Measurements from ENCODE around the gene TIFAB.

TIFAB gene

GRCh38 chr5:135481909-135482311 is 29.8 kb upstream of the TIFAB start (continued):
- TF ChIP-seq ZFHX2 (tag by site-specific recombination; conservative IDR thresholded peaks at IDR 0.05) (peak; percentile 71), ZSCAN5A (tag by site-specific recombination; IDR thresholded peaks at IDR 0.05) (no peak), ZNF501 (tag by site-specific recombination; IDR thresholded peaks at IDR 0.05) (no peak), ZNF777 (tag by site-specific recombination; IDR thresholded peaks at IDR 0.05; ENCODE audit: borderline replicate concordance) (peak; percentile 25; the same call in 1 of the 2 replicates), ZNF248 (tag by site-specific recombination; IDR thresholded peaks at IDR 0.05) (0 out of 2 replicates have a peak, but pooled peaks have one; percentile 16), ZNF488 (tag by site-specific recombination; IDR thresholded peaks at IDR 0.05) (no peak), AEBP2 (tag by site-specific recombination; IDR thresholded peaks at IDR 0.05; ENCODE audit: borderline replicate concordance) (no peak)

GRCh38 chr5:135481387-135481786 is 29.2 kb upstream of the TIFAB start:
- peaks cover 5% of the 10 kb centered on the region; the same call in 1 of the 2 replicates for H3K4me1 ChIP-seq (ENCODE audit: control insufficient read depth, insufficient read depth, low read length)
- H3K9me3 ChIP-seq (ENCODE audit: control insufficient read depth, insufficient read depth, low read depth, low read length), result no peaks in the 10 kb centered on the region
- TF ChIP-seq ZNF785 (tag by site-specific recombination; IDR thresholded peaks at IDR 0.05) (no peak), ZNF654 (tag by site-specific recombination; IDR thresholded peaks at IDR 0.05; ENCODE audit: low read depth) (no peak), ZBTB1 (tag by site-specific recombination; IDR thresholded peaks at IDR 0.05) (no peak), SALL2 (tag by site-specific recombination; IDR thresholded peaks at IDR 0.05; ENCODE audit: borderline replicate concordance) (no peak), ZNF433 (tag by site-specific recombination; IDR thresholded peaks at IDR 0.05; ENCODE audit: low read depth) (no peak), ZNF513 (tag by site-specific recombination; IDR thresholded peaks at IDR 0.05) (no peak), ZNF596 (tag by site-specific recombination; IDR thresholded peaks at IDR 0.05) (no peak), SP7 (tag by site-specific recombination; IDR thresholded peaks at IDR 0.05) (no peak), SCRT1 (tag by site-specific recombination; IDR thresholded peaks at IDR 0.05; ENCODE audit: borderline replicate concordance) (no peak), ZNF202 (tag by site-specific recombination; IDR thresholded peaks at IDR 0.05; ENCODE audit: borderline replicate concordance) (no peak), IKZF3 (tag by site-specific recombination; IDR thresholded peaks at IDR 0.05) (no peak), GLIS1 (tag by site-specific recombination; IDR thresholded peaks at IDR 0.05) (no peak), ZSCAN30 (tag by site-specific recombination; IDR thresholded peaks at IDR 0.05) (no peak), ZEB2 (tag by site-specific recombination; IDR thresholded peaks at IDR 0.05) (no peak), ZNF501 (tag by site-specific recombination; IDR thresholded peaks at IDR 0.05) (no peak)
- ChIA-PET POLR2A (no interaction called here), CTCF (no interaction called here)
- H3K27ac ChIP-seq (ENCODE audit: extremely low read depth, low read depth, low read length), result no peak overlapping the region
- no peaks in the 10 kb centered on the region for H3K36me3 ChIP-seq (ENCODE audit: control insufficient read depth in 2 of 2, insufficient read depth in 1 of 2, low read length in 2 of 2)
- H3K4me3 ChIP-seq (ENCODE audit: low read depth, low read length), result no peak overlapping the region
